ENCODE measurements around the gene FANCG.

The FANCG gene

GRCh38 chr9:35079426-35080341 lies at the start of gene FANCG:
Gene FANCG (minus strand): TSS chr9:35079942. CDS start chr9:35079524, 418 bp downstream.
- FAIRE-seq, result peak; percentile 14

- peak; percentile 91 for FAIRE-seq
These were observed 37.3 kb upstream of the FANCG start for GRCh38 chr9:35116898-35117551.

- no peak for FAIRE-seq
These were observed 36.8 kb upstream of the FANCG start for GRCh38 chr9:35116539-35116897.

- peak; percentile 96 for FAIRE-seq
These were observed 36.2 kb upstream of the FANCG start, which contains the start of gene ATOSB for GRCh38 chr9:35115680-35116538. Gene ATOSB (minus strand): TSS chr9:35115862. CDS start chr9:35108274, 7,588 bp downstream.

GRCh38 chr9:35114840-35115628 lies 35.3 kb upstream of the FANCG start:
- no peak for FAIRE-seq

- FAIRE-seq, result peak; percentile 90
These were observed 34.5 kb upstream of the FANCG start for GRCh38 chr9:35114113-35114839.

- no peak for FAIRE-seq
These were observed 32.7 kb upstream of the FANCG start for GRCh38 chr9:35112257-35113020.

GRCh38 chr9:35111001-35111933 lies 31.5 kb upstream of the FANCG start:
- peak; percentile 74 for FAIRE-seq

- FAIRE-seq, result no peak
These were observed 30.6 kb upstream of the FANCG start for GRCh38 chr9:35110327-35110761.

GRCh38 chr9:35108946-35109575 lies 29.3 kb upstream of the FANCG start:
- no peak for FAIRE-seq

- no peak for FAIRE-seq
These were observed 28.7 kb upstream of the FANCG start for GRCh38 chr9:35108461-35108860.

- FAIRE-seq, result no peak
These were observed 27.9 kb upstream of the FANCG start for GRCh38 chr9:35107297-35108290.

GRCh38 chr9:35106343-35106730 lies 26.6 kb upstream of the FANCG start:
- no peak for FAIRE-seq

GRCh38 chr9:35105571-35106342 lies 26.0 kb upstream of the FANCG start:
- no peak for FAIRE-seq

- FAIRE-seq, result no peak
These were observed 25.4 kb upstream of the FANCG start for GRCh38 chr9:35105126-35105525.

GRCh38 chr9:35104586-35104985 lies 24.8 kb upstream of the FANCG start:
- FAIRE-seq, result no peak

- FAIRE-seq, result no peak
These were observed 24.0 kb upstream of the FANCG start for GRCh38 chr9:35103660-35104191.
